ENCODE measurements around the gene SUDS3. TPM values are rescaled to one million over a fixed set of nuclear protein-coding genes. Genes with fewer than 3 reads are reported as not detected.

Gene SUDS3
- total RNA-seq, 1 experiment from 2014 or later = 50.5 TPM

GRCh38 chr12:118424884-118425283 lies 48.5 kb downstream of the SUDS3 start:
- no peak overlapping the region for H3K27ac Mint-ChIP-seq (ENCODE audit: unreplicated experiment)
- CTCF ChIA-PET = no interaction called here
- no TSS peak for BruUV-seq (replicated peaks)
- H3K4me1 Mint-ChIP-seq (ENCODE audit: low read depth, unreplicated experiment) = peaks cover 9% of the 10 kb centered on the region
- no peaks in the 10 kb centered on the region for H3K36me3 Mint-ChIP-seq (ENCODE audit: insufficient read depth, unreplicated experiment)
- intact Hi-C loops (cut with micrococcal nuclease; ENCODE audit: unreplicated experiment) = no loop called here
- H3K27me3 Mint-ChIP-seq (ENCODE audit: unreplicated experiment) = no peaks in the 10 kb centered on the region
- no peak overlapping the region for H3K4me3 Mint-ChIP-seq (ENCODE audit: low read depth, unreplicated experiment)
- TF ChIP-seq CTCF (IDR thresholded peaks at IDR 0.05; ENCODE audit: unreplicated experiment) = no peak
- no peaks in the 10 kb centered on the region for H3K9me3 Mint-ChIP-seq (ENCODE audit: low read depth, unreplicated experiment)
- DNase-seq = no peak

- peaks cover 9% of the 10 kb centered on the region for H3K4me1 Mint-ChIP-seq (ENCODE audit: low read depth, unreplicated experiment)
- H3K4me3 Mint-ChIP-seq (ENCODE audit: low read depth, unreplicated experiment) = no peak overlapping the region
- TF ChIP-seq CTCF (IDR thresholded peaks at IDR 0.05; ENCODE audit: unreplicated experiment) = no peak
- intact Hi-C loops (cut with micrococcal nuclease; ENCODE audit: unreplicated experiment) = no loop called here
- DNase-seq = no peak
- CTCF ChIA-PET = no interaction called here
- H3K27me3 Mint-ChIP-seq (ENCODE audit: unreplicated experiment) = no peaks in the 10 kb centered on the region
- H3K36me3 Mint-ChIP-seq (ENCODE audit: insufficient read depth, unreplicated experiment) = no peaks in the 10 kb centered on the region
- H3K27ac Mint-ChIP-seq (ENCODE audit: unreplicated experiment) = no peak overlapping the region
- no TSS peak for BruUV-seq (replicated peaks)
- no peaks in the 10 kb centered on the region for H3K9me3 Mint-ChIP-seq (ENCODE audit: low read depth, unreplicated experiment)
Measured at GRCh38 chr12:118425364-118425763, 49.0 kb downstream of the SUDS3 start.

- no TSS peak for BruUV-seq (replicated peaks)
- CTCF ChIA-PET = no interaction called here
Measured at GRCh38 chr12:118427819-118428218, 51.5 kb downstream of the SUDS3 start.

GRCh38 chr12:118428643-118429042 lies 52.3 kb downstream of the SUDS3 start:
- CTCF ChIA-PET = no interaction called here

More at GRCh38 chr12:118427819-118428218, 51.5 kb downstream of the SUDS3 start:
- H3K27me3 Mint-ChIP-seq (ENCODE audit: unreplicated experiment) = no peaks in the 10 kb centered on the region
- no peak overlapping the region for H3K4me3 Mint-ChIP-seq (ENCODE audit: low read depth, unreplicated experiment)
- DNase-seq = no peak
- H3K27ac Mint-ChIP-seq (ENCODE audit: unreplicated experiment) = no peak overlapping the region
- no peaks in the 10 kb centered on the region for H3K36me3 Mint-ChIP-seq (ENCODE audit: insufficient read depth, unreplicated experiment)
- no peaks in the 10 kb centered on the region for H3K9me3 Mint-ChIP-seq (ENCODE audit: low read depth, unreplicated experiment)
- intact Hi-C loops (cut with micrococcal nuclease; ENCODE audit: unreplicated experiment) = no loop called here
- peaks cover 5% of the 10 kb centered on the region for H3K4me1 Mint-ChIP-seq (ENCODE audit: low read depth, unreplicated experiment)
- TF ChIP-seq CTCF (IDR thresholded peaks at IDR 0.05; ENCODE audit: unreplicated experiment) = no peak

More at GRCh38 chr12:118428643-118429042, 52.3 kb downstream of the SUDS3 start:
- Mint-ChIP-seq H3K27ac (ENCODE audit: unreplicated experiment) (no peak overlapping the region), H3K4me1 (ENCODE audit: low read depth, unreplicated experiment) (no peaks in the 10 kb centered on the region), H3K27me3 (ENCODE audit: unreplicated experiment) (no peaks in the 10 kb centered on the region), H3K36me3 (ENCODE audit: insufficient read depth, unreplicated experiment) (no peaks in the 10 kb centered on the region), H3K4me3 (ENCODE audit: low read depth, unreplicated experiment) (no peak overlapping the region), H3K9me3 (ENCODE audit: low read depth, unreplicated experiment) (no peaks in the 10 kb centered on the region)
- no peak for TF ChIP-seq CTCF (IDR thresholded peaks at IDR 0.05; ENCODE audit: unreplicated experiment)
- intact Hi-C loops (cut with micrococcal nuclease; ENCODE audit: unreplicated experiment) = no loop called here
- no peak for DNase-seq
- no TSS peak for BruUV-seq (replicated peaks)

Measured in Calu3 (cell line).